ENCODE results near the gene WDR7.

The WDR7 gene

GRCh38 chr18:56986829-56987228, 335.7 kb downstream of the WDR7 start:
- no peak for DNase-seq

DNA sequence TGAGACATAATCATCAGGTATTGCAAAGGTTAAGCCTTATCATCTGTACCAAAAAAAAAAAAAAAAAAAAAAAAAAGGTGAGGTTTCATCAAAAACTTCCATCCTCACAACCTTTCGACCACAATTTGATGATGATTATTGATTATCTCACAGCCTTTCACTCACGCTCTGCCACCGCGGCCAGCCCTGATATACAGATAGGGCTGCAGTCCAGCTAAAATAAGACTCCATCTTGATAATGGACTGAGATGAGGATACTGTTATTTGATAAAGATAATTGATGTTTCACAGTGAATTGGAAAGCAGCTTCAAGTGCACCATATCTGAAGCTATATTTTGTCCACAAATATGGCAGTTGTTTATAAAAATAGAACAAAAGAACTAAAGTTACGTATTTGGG, 336.1 kb downstream of the WDR7 start:
- DNase-seq = no peak

DNA sequence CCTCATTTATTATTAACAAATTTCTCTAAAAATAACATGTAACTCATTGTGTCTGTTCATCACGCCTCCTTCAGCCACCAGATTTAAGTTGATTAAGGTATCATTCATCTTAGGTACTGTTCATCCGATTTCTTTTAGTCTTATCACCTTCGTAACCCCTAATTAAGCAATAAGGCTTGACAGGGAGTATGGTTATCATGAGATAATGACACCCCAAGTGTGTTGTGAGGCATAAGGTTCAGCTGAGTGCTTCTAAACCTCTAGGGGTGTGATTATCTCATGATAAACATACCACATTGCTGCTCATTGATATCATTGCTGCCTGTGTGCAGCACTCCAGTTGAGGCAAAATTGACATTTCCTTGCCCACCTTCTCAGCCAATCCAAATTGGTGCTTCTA, 336.9 kb downstream of the WDR7 start:
- no peak for DNase-seq

GRCh38 chr18:56990678-56991077, 339.5 kb downstream of the WDR7 start:
- DNase-seq = no peak

DNA sequence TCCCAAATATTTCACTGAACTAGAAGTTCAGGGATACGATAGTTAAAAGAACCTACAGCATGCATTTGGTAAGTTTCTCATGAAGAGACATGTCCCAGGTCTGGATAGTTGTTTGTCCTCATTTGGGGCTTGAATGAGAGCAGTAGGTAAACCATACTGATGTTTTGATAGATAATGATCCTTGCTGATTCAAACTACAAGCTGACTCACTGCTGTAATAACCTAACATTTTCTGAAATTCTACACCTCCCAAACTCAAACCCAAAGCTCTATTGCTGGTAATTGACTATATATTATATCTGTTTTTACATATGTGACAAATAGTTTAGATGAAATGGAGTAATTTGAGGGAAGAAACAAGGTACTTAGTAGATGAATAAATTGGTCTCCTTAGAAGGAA, 341.6 kb downstream of the WDR7 start:
- no peak for DNase-seq

DNA sequence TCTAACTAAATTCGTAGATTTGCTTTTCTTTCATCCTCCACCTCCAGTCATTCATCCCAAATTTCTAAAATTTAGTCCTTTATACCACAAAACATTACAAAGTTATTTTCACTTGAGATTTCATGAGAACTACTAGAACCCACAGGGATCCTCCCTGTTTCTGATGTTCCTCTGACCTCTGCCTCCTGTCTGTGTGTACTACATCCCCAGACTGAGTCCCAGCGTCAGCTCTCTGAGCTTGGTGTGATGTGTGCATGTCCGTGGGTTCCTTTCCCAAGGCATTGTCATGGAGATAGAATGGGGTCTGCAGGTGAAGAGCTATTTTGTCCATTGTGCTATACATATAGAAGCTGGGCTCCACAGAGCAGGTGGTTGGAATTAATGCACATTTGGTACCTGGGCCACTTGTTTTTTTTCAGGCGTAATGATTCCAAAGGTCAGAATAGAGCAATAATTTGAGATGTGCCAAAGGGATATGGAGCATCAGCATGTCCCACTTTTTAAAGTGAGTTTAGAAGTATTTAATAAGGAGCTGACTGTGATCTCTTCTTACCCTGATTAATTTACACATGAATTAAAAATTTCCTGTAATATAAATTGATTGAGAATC, 344.5 kb downstream of the WDR7 start:
- DNase-seq = peak in 7 of 56 donors; percentile 5 to 36 (median 14)

GRCh38 chr18:56997200-56997599, 346.0 kb downstream of the WDR7 start:
- no peak for DNase-seq

GRCh38 chr18:56999823-57000222, 348.7 kb downstream of the WDR7 start:
- DNase-seq = no peak

GRCh38 chr18:57002627-57003026, 351.5 kb downstream of the WDR7 start:
- DNase-seq = no peak

GRCh38 chr18:57003342-57003741, 352.2 kb downstream of the WDR7 start:
- no peak for DNase-seq

GRCh38 chr18:57004366-57005121, 353.4 kb downstream of the WDR7 start:
- DNase-seq = no peak

- DNase-seq = no peak
Observed at GRCh38 chr18:57008001-57008686, 357.0 kb downstream of the WDR7 start.

DNA sequence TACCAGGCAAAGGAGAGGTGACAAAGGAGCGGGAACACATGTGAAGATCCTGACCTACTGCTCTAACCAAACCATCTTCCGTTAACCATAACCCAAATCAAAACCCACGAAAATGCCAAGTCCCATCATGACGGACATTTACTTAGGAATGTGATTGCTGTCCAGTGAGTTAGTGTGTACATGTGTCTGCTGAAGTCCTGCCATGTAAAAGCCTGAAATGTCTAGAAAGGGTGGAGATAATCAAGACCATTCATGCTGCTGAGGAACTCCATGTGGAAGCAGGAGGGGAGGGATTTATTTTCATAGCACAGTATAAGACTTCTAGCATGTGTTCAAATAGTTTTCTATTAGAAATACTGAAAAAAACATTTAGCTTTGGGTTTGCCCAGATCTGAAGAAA, 358.7 kb downstream of the WDR7 start:
- DNase-seq = no peak

- DNase-seq = no peak
Observed at GRCh38 chr18:57014772-57015413, 363.7 kb downstream of the WDR7 start.

- DNase-seq = no peak
Observed at GRCh38 chr18:57015451-57015850, 364.3 kb downstream of the WDR7 start.

GRCh38 chr18:57018845-57019244, 367.7 kb downstream of the WDR7 start:
- no peak for DNase-seq

- DNase-seq = no peak
Observed at GRCh38 chr18:57022716-57023115, 371.6 kb downstream of the WDR7 start.

DNA sequence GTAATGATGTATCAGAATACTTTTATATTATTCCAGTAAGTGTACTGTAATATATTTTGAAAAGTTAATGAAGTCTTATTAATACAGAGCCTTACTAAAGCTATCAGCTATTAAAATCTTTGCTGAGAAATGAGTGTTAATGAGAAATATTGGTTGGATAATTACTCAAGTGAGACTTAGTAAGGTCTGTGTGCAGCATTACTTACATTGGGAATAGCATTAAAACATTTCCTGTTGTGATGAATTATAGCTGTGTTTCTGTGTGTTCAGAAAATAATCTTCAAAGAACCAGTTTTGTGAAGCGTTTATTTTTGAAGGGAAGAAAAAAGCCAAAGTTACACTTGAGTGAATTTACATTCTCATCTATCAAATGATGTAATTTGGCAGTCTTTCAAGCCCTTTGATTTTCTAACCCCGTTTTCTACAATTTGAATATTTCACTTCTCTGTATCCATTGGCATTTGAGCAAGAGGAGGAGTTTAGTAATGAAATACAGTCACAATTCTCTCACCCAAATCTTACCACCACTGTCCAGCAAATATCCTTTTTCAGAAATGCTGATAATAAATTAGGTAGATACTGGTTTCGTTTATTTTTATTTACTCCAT, 372.2 kb downstream of the WDR7 start:
- DNase-seq = no peak

- DNase-seq = no peak
Observed at GRCh38 chr18:57025540-57025939, 374.4 kb downstream of the WDR7 start.

- no peak for DNase-seq
Observed at GRCh38 chr18:57026316-57026715, 375.2 kb downstream of the WDR7 start.

DNA sequence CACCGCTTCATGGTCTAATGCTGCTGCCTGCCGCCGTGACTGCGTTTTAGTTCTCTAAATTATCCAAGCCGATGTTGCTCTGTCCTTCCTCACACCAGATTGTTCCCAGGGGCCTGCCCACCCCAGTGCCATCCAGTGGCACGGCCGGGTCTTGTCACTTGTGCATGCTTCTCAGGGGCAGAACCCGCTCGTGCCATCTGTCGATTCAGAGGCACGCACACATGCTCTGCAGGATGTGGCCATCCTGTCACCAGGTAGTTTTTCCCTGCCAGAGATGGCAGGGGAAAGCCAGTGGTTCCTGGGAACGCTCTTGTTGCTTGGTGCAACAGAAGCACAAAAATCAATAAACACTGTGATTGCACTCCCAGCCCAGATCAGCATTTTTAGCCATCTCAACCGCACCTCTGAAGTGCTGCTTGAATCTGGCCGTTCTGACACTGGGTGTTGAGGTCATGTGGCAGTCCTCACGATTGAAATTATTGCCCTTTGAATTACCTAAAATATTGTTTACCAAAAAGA, 376.1 kb downstream of the WDR7 start:
- DNase-seq = no peak

GRCh38 chr18:57029761-57030160, 378.6 kb downstream of the WDR7 start:
- DNase-seq = no peak
